Activated gamma-delta T cell treated with Interleukin-2 at 50 U/mL for 16 hours (primary cell): ENCODE measurements around the gene SPOCD1.
"Not testable (repeated sequence)": the region's sequence is repeated elsewhere in the genome, so short reads cannot be mapped to it uniquely, and the experiment has no call there.

Experiments used
- DNase-seq: peaks from one replicate; pipeline ENCODE4 v3.0.0-alpha.2; 2020

SPOCD1 gene

GRCh38 chr1:31828926-31829690, 13.3 kb upstream of the SPOCD1 start:
- no peak for DNase-seq

GRCh38 chr1:31828341-31828740, 12.5 kb upstream of the SPOCD1 start:
- DNase-seq = peak; percentile 20

- no peak for DNase-seq
These were observed 8.0 kb upstream of the SPOCD1 start for GRCh38 chr1:31823780-31824179.

- no peak for DNase-seq
These were observed 6.9 kb upstream of the SPOCD1 start for GRCh38 chr1:31822766-31823165.

GRCh38 chr1:31820196-31820595, 4.4 kb upstream of the SPOCD1 start:
- not testable (repeated sequence) for DNase-seq

- no peak for DNase-seq
These were observed 2.4 kb upstream of the SPOCD1 start for GRCh38 chr1:31818206-31818605.

GRCh38 chr1:31816947-31817346, 1.1 kb upstream of the SPOCD1 start:
- DNase-seq = not testable (repeated sequence)

- not testable (repeated sequence) for DNase-seq
These were observed 679 bp upstream of the SPOCD1 start for GRCh38 chr1:31816501-31816900.

GRCh38 chr1:31815307-31815645, 546 bp downstream of the SPOCD1 start:
- no peak for DNase-seq

GRCh38 chr1:31814631-31815306, 1.1 kb downstream of the SPOCD1 start:
- no peak for DNase-seq

- DNase-seq = no peak
These were observed 1.7 kb downstream of the SPOCD1 start for GRCh38 chr1:31814041-31814511.

- DNase-seq = no peak
These were observed 3.5 kb downstream of the SPOCD1 start for GRCh38 chr1:31812158-31812829.

- no peak for DNase-seq
These were observed 4.2 kb downstream of the SPOCD1 start for GRCh38 chr1:31811605-31812004.

GRCh38 chr1:31809698-31810097, 6.1 kb downstream of the SPOCD1 start:
- no peak for DNase-seq

- DNase-seq = no peak
These were observed 8.4 kb downstream of the SPOCD1 start for GRCh38 chr1:31807273-31808048.

GRCh38 chr1:31805318-31805717, 10.5 kb downstream of the SPOCD1 start:
- no peak for DNase-seq

- no peak for DNase-seq
These were observed 11.7 kb downstream of the SPOCD1 start for GRCh38 chr1:31804098-31804497.

GRCh38 chr1:31803610-31804009, 12.2 kb downstream of the SPOCD1 start:
- DNase-seq = no peak

- no peak for DNase-seq
These were observed 13.4 kb downstream of the SPOCD1 start for GRCh38 chr1:31802190-31803150.

GRCh38 chr1:31801458-31801857, 14.4 kb downstream of the SPOCD1 start:
- no peak for DNase-seq

- DNase-seq = no peak
These were observed 15.2 kb downstream of the SPOCD1 start for GRCh38 chr1:31800674-31800967.
